Keratinocyte (primary cell): ENCODE data around the gene GALNT7.

Experiments
- CTCF ChIP-seq, 3 experiments: IDR thresholded peaks in 1 of 3; conservative IDR thresholded peaks in 1 of 3; optimal IDR thresholded peaks in 1 of 3; 2 replicates in 2 of 3; 3 replicates in 1 of 3; pipeline versions ENCODE3 to v1.5.1; 2011; ENCODE audit warnings: low read length in 3 of 3, mild to moderate bottlenecking in 3 of 3, moderate library complexity in 2 of 3, control low read depth in 1 of 3, inconsistent platforms in 1 of 3; ENCODE audit not compliant: insufficient read depth in 2 of 3; ENCODE audit errors: extremely low read depth in 1 of 3
- EZH2 ChIP-seq: IDR thresholded peaks from one replicate; pipeline ENCODE4 v1.6.1; 2012; ENCODE audit warnings: inconsistent platforms, mild to moderate bottlenecking, low read length, moderate library complexity

DNA sequence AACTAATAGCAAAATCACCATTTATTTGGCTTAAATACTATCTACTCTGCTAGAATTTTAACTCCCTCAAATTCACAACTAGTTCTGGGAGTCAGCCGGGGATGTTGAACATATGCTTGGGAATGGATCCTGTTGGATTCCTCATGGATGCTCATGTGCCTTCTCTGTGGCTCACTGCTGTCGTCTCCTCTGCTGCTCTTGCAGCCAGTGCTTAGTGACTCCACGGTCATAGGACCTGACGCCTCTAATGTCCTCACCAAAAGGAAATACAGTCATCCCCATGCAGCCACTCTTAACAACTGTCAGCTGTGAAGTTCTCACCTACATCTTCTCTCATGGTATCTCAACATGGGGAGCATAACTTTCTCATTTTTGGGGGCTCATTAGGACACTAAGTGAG lies 106.1 kb downstream of the GALNT7 start:
- TF ChIP-seq CTCF (optimal IDR thresholded peaks at IDR 0.05 in 1 of 3, IDR thresholded peaks at IDR 0.05 in 1 of 3, conservative IDR thresholded peaks at IDR 0.05 in 1 of 3; ENCODE audit: extremely low read depth in 1 of 3, insufficient read depth in 2 of 3, low read length in 3 of 3) (no peak), EZH2 (no peak)
